Keratinocyte (primary cell): ENCODE measurements around the gene MT2A.

ENCODE experiments used
- EZH2 ChIP-seq: IDR thresholded peaks from one replicate; pipeline ENCODE4 v1.6.1; 2012; ENCODE audit warnings: inconsistent platforms, mild to moderate bottlenecking, low read length, moderate library complexity
- TF ChIP-seq, protein P1 (sequence below), 3 experiments: IDR thresholded peaks in 1 of 3; conservative IDR thresholded peaks in 1 of 3; optimal IDR thresholded peaks in 1 of 3; 2 replicates in 2 of 3; 3 replicates in 1 of 3; pipeline versions ENCODE3 to v1.5.1; 2011; ENCODE audit warnings: low read length in 3 of 3, mild to moderate bottlenecking in 3 of 3, moderate library complexity in 2 of 3, control low read depth in 1 of 3, inconsistent platforms in 1 of 3; ENCODE audit not compliant: insufficient read depth in 2 of 3; ENCODE audit errors: extremely low read depth in 1 of 3

DNA sequence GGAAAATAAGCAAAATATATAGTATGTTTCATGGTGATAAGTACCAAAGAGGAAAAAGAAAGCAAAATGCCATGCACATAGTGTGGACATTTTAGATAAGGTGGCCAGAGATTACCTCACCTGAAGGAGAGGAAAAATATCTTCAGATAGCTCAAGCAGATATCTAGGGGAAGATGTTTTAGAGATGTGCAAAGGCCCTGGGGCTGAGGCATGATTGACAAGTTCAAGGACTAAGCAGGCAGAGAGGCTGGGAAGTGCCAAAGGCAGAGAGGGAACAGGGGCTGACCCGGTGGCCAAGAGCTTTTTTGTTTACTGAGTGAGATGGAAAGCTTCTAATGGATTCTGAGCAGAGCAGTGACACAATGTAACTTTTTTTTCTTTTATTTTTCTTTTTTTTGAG lies 47.9 kb upstream of the MT2A start:
- TF ChIP-seq, protein P1, sequence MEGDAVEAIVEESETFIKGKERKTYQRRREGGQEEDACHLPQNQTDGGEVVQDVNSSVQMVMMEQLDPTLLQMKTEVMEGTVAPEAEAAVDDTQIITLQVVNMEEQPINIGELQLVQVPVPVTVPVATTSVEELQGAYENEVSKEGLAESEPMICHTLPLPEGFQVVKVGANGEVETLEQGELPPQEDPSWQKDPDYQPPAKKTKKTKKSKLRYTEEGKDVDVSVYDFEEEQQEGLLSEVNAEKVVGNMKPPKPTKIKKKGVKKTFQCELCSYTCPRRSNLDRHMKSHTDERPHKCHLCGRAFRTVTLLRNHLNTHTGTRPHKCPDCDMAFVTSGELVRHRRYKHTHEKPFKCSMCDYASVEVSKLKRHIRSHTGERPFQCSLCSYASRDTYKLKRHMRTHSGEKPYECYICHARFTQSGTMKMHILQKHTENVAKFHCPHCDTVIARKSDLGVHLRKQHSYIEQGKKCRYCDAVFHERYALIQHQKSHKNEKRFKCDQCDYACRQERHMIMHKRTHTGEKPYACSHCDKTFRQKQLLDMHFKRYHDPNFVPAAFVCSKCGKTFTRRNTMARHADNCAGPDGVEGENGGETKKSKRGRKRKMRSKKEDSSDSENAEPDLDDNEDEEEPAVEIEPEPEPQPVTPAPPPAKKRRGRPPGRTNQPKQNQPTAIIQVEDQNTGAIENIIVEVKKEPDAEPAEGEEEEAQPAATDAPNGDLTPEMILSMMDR (optimal IDR thresholded peaks at IDR 0.05 in 1 of 3, IDR thresholded peaks at IDR 0.05 in 1 of 3, conservative IDR thresholded peaks at IDR 0.05 in 1 of 3; ENCODE audit: extremely low read depth in 1 of 3, insufficient read depth in 2 of 3, low read length in 3 of 3) = no peak
- TF ChIP-seq EZH2 = no peak
